HG02642 (cell line): ENCODE results near the gene EML4.
A peak's percentile ranks its signal among the peaks of the same experiment; 100 is the strongest.
"Not testable (repeated sequence)": the region's sequence is repeated elsewhere in the genome, so short reads cannot be mapped to it uniquely, and the experiment has no call there.

Experiments used
- ATAC-seq: cut with Tn5 transposase; IDR thresholded peaks from one replicate; pipeline ENCODE4 v1.9.1; 2021; ENCODE audit warnings: mild to moderate bottlenecking; ENCODE audit not compliant: unreplicated experiment, poor library complexity

Gene EML4

GRCh38 chr2:42169874-42170521 is 845 bp downstream of the EML4 start:
- ATAC-seq: peak; percentile 12

- ATAC-seq: no peak
These were observed 1.7 kb downstream of the EML4 start for GRCh38 chr2:42170619-42171395.

- no peak for ATAC-seq
These were observed 2.3 kb downstream of the EML4 start for GRCh38 chr2:42171396-42171980.

- ATAC-seq: no peak
These were observed 2.9 kb downstream of the EML4 start for GRCh38 chr2:42172020-42172419.

GRCh38 chr2:42172566-42172965 is 3.4 kb downstream of the EML4 start:
- ATAC-seq: no peak

DNA sequence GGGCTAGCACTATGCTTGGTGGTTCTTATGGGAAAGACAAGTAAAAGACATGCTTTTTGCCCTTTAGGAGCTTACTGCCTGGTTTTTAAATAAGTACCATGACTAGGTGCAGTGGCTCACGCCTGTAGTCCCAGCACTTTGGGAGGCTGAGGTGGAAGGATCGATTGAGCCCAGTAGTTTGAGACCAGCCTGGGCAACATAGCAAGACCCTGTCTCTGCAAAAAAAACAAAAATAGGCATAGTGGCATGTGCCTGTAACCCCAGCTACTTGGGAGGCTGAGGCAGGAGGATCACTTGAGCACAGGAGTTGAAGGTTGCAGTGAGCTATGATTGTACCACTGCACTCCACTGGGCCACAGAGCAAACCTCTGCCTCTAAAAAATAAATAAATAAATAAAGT is 4.3 kb downstream of the EML4 start:
- ATAC-seq: not testable (repeated sequence)

DNA sequence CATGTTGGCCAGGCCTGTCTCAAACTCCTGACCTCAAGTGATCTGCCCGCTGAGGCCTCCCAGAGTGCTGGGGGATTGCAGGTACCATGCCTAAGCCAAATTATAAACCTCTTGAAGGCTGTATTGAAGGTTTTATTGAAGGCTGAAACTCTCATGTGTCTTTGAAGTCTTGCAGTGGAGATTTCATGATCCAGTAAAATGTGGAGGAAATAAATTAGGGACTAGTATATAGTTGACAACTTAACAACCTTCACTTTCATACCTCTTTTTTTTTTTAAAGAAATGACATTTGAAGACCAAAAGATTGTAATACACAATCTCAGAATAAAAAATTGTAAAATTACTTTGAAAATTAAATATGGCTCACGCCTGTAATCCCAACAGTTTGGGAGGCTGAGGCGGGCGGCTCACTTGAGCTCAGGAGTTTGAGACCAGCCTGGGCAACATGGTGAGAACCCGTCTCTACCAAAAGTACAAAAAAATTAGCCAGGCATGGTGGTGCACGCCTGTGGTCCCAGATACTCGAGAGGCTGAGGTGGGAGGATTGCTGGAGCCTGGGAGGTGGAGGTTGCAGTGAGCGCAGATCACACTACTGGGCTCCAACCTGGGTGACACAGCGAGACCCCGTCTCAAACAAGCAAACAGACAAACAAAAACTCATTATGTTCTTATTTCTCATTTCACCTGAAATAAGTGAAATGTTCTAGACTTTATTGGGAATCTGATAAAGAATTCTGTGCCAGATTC is 8.0 kb downstream of the EML4 start:
- no peak for ATAC-seq

GRCh38 chr2:42178335-42178734 is 9.2 kb downstream of the EML4 start:
- no peak for ATAC-seq

DNA sequence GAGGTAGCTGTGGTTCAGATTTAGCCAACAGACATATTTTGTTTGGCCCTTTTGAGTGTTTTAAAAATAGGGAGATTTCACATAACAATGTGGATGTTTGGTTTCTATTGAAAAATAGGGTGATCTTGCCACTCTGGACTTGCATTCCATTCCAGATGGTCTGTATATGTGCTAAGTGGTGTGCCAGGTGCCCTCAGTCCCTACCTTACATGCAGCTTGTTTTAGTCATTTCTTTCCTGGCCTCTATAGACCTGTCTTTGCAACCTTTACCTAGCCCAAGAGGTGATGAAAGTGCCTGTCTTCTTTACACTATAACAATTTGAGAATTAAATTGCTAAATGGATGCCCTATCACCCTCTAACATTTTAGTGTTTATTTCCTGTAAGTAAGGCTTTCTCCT is 11.1 kb downstream of the EML4 start:
- no peak for ATAC-seq

DNA sequence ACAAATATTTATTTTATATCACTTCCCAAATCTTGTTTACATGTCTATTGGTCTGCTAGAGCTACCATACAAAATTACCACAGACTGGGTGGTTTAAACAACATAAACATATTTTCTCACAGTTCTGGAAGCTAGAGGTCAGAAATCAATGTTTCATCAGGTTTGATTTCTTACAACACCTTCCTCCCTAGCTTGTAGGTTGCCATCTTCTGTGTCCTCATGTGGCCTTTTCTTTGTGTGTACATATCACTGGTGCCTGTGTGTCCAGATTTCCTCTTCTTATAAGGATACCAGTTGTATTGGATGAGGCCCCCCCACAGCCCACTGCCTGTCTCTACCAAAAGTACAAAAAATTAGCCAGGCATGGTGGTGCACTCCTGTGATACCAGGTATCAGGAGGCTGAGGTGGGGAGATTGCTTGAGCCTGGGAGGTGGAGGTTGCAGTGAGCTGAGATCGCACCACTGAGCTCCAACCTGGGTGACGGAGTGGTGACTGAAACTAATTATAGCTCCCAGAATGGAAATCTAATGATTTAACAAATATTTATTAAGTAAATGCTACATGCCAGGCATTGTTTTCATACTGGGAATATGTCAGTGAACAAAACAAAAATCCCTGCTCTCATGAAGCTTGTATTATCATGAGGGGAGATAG is 13.6 kb downstream of the EML4 start:
- ATAC-seq: no peak

- ATAC-seq: no peak
These were observed 14.6 kb downstream of the EML4 start for GRCh38 chr2:42183775-42184174.

DNA sequence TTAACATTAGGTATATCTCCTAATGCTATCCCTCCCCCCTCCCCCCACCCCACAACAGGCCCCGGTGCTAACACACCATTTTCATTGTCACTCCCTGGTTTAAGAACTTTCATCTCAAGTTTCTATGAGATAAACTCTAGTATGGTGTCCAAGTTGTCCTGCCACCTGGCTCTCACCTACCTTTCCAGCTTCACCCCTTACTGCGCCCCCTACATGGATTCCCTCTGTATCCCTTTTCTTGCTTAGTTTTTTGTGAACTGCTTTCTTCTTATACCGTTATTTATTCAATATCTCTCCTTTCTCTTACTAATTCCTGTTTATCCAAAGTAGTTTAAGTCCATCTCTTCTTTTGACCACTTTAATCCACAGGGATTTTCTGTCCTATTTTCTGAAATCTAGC is 15.2 kb downstream of the EML4 start:
- no peak for ATAC-seq

DNA sequence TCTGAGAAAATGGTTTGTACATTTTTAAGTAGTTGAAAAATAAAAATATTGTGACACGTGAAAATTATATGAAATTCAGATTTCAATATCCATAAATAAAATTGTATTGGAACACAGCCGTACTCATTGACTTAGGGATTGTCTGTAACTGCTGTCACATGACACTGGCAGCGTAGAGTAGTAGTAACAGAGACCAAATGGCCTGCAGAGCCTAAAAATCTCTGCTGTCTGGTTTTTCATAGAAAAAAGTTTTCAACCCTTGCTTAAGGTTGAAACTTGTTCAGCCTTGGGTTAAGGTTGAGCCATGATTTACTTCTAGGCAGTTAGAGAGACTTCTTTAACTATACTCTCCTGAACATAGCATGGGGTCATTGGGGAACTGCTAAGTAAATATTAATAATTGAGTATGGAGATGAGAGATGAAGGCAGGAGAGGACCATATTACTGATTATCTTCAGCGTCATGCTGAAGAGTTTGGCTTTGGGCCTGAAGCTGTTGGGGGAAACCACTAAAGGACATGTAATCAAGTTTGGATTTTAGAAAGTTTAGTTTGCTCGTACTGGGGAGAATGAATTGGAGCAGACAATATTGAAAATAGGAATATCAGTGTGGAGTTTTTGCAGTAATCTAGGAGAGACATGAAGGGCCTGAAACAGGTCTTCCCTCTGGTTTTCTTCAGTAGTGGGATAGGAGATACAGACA is 16.2 kb downstream of the EML4 start:
- no peak for ATAC-seq

GRCh38 chr2:42186366-42186765 is 17.2 kb downstream of the EML4 start:
- ATAC-seq: no peak

GRCh38 chr2:42186945-42187632 is 17.9 kb downstream of the EML4 start:
- ATAC-seq: no peak

DNA sequence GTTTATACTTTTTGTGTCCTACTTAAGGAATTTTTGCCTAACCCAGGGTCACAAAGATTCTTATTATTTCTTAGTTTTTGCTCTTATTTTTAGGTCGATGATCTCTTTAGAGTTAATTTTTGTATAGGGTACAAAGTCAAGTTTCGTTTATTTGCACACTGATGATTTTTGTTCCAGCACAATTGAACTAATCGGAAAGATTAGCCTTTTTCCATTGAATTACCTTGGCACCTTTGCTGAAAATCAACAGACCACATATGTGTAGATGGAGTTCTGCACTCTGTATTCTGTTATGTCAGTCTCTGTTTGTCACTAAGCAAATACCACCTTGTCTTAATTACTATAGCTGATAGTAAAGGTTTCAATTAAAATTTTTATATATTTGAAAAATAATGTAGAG is 18.7 kb downstream of the EML4 start:
- ATAC-seq: no peak

DNA sequence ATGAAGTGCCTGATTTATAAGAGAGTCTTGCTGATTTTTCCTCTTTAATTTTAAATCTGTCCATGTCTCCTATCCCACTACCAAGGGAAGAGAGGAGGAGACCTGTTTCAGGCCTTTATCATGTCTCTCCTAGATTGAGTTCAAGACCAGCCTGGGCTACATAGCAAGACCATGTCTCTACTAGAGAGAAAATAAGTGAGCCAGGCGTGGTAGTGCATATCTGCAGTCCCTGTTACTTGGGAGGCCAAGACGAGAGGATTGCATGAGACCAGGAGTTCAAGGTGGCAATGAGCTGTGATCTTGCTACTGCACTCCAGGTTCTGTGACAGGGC is 20.0 kb downstream of the EML4 start:
- no peak for ATAC-seq

DNA sequence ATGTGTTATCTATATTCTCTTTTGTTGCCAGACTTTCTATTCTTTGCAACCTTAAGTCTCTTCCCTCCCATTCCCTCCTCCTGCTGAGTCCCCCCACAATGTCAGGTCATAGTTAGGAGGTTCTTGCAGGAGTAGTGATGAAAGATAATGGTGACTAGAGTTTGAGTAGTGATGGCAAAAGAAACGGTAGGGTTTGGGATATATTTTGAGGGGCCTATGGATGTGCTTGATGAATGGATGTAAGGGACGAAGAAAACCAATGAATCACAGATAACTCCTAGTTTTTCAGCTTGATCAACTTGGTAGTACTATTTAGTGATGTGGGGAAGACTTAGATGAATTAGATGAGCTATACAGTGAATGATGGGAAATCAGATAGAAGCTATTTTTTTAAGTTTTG is 21.0 kb downstream of the EML4 start:
- ATAC-seq: no peak

GRCh38 chr2:42191285-42192009 is 22.3 kb downstream of the EML4 start:
- no peak for ATAC-seq
